NCI-H69 (cell line): Measurements from ENCODE around the gene RALGAPB.
"Not testable (repeated sequence)": the region's sequence is repeated elsewhere in the genome, so short reads cannot be mapped to it uniquely, and the experiment has no call there.

ENCODE experiments used
- DNase-seq: peaks from one replicate; lab custom pipeline; 2025; lab: John Stamatoyannopoulos, UW

The RALGAPB gene

DNA sequence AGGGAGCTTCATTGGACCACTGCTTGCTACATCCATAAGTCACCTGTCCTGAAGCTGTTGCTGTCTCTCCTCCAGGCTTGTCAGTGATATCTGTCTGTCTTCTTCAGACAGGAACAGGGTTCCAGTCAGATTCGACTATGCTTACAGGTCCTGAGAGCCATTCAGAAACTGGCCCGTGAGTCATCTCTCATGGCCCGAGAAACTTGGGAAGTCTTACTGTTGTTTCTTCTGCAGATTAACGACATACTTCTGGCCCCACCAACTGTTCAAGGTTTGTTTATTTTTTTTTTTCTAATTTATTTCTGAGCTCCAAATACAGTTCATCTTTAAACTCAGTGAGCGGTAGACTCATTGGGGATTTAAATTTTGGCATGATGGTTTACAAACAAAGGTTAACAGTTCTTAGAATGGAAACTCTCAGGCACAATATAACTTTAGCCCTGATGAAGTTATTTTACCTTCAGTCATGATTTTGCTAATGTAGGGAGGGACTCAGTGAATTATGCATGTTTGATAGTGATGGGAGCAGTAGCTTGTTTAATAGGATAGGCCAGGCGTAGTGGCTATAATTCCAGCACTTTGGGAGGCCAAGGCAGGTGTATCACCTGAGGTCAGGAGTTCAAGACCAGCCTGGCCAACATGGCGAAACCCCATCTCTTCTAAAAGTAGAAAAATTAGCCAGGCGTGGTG is 24.7 kb downstream of the RALGAPB start:
- no peak for DNase-seq

DNA sequence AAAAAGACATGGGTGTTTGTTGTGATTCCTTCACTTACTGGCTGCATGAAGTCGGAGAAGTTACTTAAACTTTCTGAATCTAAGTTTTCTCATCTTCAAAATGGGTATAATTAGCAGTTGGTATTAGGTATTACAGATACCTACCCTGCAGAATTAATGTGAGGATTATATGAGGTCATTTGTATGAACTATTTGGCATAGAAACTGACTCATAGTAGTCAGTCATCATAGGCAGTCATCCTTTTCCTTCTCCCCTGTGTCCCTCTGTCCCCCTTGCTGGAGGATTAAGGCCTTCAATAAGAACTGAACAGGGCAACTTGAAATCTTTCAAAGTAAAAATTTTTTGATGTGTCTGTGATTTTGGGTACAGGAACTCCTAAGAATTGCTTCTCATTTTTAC is 26.3 kb downstream of the RALGAPB start:
- DNase-seq, result no peak

DNA sequence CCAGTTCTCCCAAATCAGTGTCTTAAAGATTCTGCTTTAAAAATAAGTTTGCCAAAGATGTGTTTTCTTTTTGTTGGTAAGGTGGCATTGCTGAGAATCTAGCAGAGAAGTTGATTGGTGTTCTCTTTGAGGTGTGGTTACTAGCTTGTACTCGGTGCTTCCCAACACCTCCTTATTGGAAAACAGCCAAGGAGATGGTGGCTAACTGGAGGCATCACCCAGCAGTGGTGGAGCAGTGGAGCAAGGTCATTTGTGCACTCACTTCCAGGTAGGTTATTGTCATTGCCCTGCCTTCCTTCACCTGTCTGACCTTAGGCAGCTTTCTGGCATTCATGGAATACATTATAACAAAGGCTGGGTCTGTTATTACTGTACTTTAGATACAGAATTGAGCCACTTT is 26.7 kb downstream of the RALGAPB start:
- no peak for DNase-seq

DNA sequence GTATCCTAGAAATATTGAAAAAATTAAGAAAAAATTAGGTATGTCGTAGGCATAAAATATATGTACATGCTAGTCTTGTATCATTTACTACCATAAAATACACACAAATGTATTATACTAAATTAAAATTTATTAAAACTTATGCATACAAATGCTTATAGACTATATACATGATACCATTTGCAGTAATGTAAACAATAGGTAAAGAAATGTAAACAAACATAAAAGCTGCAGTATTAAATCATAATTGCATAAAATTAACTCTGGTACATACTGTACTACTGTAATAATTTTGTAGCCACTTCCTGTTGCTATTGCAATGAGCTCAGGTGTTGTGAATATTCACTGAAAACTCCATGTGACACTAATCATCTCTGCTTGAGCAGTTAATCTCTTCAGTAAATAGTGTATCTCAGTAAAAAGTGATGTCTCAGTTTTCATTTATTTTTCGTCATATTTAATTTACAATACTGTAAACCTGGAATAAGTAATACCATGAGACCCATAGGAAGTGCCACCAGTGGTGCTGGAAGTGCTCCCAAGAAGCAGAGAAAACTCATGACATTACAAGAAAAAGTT is 29.3 kb downstream of the RALGAPB start:
- peak; percentile 5 for DNase-seq

DNA sequence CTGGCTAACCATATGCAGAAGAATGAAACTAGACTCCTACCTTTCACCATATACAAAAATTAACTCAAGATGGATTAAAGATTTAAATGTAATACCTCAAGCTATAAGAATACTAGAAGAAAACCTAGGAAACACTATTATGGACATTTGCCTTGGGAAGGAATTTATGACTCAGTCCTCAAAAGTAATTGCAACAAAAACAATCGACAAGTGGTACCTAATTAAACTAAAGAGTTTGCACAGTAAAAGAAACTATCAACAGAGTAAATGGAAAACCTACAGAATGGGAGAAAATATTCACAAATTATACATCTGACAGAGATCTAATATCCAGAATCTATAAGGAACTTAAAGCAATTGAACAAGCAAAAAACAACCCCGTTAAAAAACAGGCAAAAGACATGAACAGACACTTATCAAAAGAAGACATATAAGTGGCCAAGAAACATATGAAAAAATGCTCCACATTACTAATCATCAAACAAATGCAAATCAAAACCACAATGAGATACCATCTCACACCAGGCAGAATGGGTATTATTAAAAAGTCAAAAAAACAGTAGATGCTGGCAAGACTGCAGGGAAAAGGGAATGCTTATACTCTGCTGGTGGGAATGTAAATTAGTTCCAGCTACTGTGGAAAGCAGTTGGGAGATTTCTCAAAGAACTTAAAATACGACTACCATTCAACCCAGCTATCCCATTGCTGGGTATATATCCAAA is 31.9 kb downstream of the RALGAPB start:
- DNase-seq, result no peak

DNA sequence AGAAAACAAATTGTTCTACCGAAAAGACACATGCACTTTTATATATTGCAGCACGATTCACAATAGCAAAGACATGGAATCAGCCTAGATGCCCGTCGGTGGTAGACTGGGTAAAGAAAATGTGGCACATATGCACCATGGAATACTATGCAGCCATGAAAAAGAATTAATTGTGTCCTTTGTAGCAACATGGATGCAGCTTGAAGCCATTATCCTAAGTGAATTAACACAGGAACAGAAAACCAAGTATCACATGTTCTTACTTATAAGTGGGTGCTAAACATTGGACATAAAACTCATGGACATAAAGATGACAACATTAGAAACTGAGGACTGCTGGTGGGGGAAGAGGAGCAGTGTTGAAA is 32.4 kb downstream of the RALGAPB start:
- no peak for DNase-seq

DNA sequence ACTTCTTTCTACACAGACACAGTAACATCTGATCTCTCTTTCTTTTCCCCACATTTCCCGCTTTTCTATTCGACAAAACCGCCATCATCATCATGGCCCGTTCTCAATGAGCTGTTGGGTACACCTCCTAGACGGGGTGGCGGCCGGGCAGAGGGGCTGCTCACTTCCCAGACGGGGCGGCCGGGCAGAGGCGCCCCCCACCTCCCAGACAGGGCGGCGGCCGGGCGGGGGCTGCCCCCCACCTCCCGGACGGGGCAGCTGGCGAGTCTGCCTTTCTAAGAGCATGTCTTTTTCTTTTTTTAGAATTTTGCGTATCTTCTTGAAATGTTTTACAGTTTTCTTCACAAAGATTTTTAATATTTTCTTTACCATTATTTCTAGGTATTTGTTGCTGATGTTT is 39.1 kb downstream of the RALGAPB start:
- DNase-seq, result not testable (repeated sequence)

DNA sequence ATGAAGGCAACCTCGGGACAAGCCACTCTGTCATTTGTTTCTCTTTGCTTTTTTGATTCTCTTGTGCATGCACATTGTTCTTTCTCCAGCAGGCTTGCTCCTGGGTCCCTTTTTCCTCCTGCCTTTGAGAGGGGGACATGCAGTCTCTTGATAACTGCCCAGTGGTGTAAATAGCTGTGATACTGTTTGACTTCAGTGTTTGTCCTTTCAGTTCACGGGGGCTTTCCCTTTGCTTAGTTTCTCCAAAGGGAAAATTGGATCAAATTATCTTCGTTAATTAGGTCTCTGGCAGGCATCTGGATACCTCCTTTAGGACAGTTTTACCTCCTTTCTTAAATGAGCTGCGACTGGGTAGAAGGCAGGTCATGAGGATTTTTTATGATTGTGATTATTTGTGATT is 41.5 kb downstream of the RALGAPB start:
- no peak for DNase-seq

DNA sequence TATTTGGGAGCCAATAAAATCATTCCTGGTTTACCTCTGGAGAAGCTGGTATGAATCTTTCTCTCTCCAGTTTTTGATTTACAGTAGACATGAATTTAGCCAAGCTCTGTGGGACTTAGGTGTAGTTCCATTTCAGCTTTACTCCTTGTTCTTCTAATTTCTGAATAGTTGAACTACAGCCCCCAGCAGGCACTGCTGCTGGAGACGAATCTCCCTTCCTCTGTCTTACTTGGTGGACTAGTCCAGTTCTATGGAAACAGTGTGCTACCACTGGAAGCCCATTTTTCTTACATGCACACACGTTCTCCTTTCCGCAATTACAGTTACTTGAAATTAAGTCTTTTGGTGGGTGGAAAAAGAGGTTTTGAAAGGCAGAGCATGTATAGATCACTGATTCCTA is 42.3 kb downstream of the RALGAPB start:
- DNase-seq, result no peak

DNA sequence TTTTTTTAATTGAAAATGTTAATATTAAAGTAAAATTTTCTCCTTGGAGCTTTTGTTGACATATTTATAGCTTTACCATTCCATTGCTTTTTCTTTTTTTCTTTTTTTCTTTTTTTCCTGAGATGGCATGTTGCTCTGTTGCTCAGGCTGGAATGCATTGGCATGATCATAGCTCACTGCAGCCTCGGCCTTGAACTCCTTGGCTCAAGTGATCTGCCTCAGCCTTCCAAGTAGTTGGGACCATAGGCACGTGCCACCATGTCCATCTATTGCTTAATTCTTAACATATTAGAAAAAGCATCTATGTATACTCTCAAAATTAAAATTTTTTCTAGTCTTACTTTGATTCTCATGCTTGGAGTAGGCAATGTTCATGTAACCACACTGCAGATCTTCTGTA is 43.0 kb downstream of the RALGAPB start:
- no peak for DNase-seq

DNA sequence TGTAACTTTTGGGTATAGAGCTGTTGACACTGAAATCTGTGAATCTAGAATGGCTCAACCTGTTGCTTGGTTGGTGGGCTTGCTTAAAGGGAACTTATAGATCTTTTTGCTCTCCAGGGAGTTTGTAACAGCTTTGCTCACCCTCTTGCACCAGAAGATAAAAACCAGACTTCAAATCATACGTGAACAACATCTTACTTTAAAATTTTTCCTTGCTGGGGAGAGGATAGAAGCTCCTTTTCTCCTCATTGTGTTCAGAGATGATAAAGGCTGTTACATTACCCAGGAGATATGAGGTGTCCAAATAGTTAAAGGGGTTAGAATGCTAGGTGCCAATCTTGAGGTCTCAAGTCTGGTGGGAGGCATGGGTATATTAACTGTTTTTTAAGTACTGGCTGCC is 46.8 kb downstream of the RALGAPB start:
- no peak for DNase-seq

DNA sequence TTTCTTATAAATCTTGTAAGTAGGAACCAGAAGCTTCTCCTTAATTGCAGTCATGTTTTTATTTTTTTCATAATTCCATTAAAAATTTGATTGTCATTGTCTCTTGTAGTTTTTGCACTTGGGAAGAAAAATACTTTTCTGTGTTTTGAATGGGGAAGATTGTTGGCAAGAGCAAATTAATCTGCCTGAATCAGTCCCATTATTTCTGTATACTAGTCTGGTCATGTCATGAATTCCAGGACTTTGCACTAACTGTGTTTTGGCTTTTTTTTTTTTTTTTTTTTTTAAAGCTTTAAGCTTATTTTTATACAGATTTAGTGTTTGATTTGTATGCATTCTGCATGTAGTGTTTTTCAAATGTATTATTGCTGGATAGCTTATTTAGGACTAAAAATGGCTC is 47.6 kb downstream of the RALGAPB start:
- no peak for DNase-seq

DNA sequence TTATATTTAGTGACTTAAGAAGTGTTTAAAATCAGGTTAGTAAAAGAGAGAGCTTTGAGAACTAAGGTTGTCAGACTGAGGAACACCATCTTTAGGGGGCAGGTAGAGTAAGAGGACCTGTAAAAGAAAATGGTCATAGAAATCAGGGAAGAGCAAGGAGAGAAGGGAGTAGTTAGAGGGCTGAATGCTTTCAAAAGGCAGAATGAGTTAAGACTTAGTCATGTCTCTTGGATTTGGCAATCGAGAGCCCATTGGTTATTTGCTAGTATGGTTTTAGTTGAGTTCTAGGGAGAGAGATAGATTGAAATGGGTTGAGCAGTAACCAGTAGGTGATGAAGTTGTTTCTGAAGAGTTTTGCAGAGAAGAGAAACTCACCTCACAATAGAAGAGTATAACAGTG is 51.1 kb downstream of the RALGAPB start:
- no peak for DNase-seq

DNA sequence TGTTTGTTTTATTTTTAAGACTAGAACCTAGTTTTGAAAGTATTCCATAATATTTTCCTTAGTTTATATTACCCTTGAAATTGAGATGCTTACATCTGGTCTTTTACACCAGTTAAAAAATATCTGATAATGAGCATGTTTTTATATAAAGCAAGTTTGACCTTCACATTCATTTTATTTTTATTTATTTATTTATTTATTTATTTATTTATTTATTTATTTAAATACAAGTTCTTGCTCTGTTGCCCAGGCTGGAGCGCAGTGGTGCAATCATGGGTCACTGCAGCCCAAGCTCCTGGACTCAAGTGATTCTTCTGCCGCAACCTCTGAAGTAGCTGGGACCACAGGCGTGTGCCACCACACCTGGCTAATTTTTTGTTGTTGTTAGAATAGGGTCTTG is 55.5 kb downstream of the RALGAPB start:
- no peak for DNase-seq

DNA sequence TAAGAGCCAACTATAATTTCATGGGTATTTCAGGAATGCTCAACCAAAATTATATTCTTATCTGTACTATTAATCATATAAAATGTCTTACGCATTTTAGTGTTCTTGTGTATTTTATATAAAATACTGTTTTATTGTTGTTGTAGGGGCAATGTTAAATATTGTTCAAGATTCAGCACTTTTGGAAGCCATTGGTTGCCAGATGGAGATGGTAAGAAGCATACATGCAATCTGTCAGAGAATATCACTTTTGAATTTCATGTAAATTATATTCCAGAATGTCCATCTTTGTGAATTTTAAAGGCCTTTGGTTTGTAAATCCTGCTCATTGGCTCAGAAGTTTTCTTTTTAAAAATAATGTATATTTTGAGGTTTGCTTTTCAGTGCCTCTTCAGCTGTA is 58.4 kb downstream of the RALGAPB start:
- DNase-seq, result no peak

DNA sequence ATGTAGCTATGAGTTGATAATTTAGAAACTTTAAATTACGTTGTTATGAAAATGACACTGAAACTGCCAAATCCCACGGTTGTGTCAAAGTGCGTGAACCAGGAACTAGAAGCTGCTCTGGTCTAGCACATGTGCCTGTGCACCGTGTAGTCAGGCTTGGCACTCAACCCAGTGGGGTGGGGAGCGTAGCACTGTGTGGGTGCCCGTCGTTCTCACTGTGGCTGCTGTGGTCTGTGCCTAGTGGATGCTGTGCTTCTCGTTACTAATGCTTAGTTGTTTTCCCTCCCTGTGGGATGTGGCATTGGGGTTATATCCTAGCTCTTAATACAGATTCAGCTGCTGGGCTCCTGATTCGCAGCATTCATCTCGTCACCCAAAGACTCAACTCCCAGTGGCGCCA is 62.1 kb downstream of the RALGAPB start:
- DNase-seq, result no peak

DNA sequence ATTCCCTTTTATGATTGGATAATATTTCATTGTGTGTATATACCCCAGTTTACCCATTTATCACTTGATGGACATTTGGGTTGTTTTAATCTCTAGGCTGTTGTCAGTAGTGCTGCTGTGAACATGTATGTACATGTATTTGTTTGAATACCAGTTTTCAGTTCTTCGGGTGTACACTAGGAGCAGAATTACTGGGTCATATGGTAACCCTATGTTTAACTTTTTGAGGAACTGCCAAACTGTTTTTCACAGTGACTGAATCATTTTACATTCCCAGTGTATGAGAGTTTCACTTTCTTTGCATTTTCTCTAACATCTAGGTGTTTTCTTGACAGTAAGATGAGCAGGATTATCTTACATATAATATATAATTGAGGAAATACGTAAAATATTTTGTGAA is 63.7 kb downstream of the RALGAPB start:
- no peak for DNase-seq

DNA sequence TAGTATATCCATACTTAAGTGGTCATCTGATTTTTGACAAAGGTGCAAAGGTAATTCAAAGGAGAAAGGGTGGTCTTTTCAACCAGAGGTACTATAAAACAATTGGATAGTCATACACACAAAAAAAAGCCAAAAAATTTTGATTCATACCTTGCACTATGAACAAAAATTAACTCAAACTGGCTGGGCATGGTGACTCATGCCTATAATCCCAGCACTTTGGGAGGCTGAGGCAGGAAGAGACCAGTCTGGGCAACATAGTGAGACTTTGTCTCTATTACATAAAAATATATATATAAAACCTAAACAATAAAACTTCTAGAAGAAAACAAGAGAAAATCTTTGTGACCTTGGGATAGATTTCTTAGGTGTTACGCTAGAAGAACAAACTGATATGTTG is 64.5 kb downstream of the RALGAPB start:
- no peak for DNase-seq

DNA sequence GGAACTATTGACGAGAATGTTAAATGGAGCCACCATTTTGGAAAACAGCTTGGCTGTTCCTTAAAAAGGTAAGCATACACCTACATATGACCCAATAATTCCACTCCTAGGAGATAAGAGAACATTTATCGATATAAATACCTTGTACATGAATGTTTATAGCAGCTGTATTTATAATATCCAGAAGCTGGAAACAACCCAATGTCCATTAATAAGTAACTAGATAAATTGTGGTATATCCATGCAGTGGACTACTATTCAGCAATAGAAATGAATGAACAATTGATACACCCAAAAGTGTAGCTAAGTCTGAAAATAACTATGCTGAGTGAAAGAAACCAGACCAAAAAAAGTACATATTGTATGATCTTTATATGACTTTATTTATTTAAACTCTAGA is 66.1 kb downstream of the RALGAPB start:
- DNase-seq, result no peak

DNA sequence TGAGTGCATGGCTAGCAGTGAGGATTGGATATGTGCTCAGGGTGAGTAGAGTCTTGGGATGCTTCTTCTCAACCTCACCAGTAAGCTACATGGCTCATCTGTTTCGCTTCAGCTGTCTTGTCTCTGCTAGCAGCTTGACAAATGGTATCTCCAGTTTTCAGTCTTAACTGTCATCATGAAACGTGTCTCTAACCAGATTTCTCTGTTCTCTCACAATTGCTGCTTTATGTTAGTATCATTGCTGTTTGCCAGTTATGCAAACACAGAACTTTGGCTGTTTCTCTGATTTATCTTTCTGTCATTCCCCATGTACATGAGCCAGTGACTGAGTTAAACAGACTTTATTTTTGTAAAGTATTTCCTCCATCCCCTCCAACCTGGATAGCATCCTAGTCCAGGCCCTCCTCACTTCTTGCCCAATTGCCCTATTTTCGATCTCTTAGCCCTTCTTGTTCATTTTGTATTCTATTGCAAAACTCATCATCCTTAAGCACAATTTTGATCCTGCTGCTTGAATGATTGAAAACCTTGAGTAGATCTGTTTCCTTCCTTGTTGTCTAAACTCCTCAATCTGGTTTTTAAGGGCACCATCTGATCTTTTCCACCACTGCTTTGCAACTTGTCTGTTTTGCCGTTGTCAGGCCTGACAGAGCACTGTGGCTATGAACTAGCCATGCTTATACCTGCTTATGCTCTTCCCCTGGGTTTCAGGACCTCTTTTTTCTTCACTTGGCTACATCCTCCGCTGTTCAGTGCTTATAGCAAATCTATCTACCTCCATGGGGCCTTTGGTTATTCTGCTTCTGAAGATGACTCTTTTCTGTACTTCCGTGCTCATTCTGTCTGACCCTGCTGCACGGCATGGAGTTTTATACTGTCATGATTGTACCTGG is 70.6 kb downstream of the RALGAPB start:
- no peak for DNase-seq

DNA sequence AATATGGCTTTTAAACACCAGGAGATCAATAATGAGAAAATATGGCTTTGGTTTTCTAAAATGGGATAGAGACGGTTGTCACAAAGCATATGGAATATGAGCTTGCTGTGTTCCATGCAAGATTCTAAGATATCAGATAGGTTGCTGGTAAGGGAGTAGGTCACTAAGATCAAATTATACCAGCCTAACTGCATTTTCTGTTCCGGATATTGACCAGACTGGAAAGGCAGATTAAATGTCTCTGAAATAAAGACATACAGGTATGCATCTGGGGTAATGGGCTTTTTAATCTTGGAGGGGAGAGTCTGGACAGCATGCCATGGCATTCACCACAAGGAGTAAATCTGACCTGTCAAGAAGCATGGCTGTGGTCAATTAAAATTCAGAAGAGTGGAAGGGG is 73.1 kb downstream of the RALGAPB start:
- DNase-seq, result no peak

DNA sequence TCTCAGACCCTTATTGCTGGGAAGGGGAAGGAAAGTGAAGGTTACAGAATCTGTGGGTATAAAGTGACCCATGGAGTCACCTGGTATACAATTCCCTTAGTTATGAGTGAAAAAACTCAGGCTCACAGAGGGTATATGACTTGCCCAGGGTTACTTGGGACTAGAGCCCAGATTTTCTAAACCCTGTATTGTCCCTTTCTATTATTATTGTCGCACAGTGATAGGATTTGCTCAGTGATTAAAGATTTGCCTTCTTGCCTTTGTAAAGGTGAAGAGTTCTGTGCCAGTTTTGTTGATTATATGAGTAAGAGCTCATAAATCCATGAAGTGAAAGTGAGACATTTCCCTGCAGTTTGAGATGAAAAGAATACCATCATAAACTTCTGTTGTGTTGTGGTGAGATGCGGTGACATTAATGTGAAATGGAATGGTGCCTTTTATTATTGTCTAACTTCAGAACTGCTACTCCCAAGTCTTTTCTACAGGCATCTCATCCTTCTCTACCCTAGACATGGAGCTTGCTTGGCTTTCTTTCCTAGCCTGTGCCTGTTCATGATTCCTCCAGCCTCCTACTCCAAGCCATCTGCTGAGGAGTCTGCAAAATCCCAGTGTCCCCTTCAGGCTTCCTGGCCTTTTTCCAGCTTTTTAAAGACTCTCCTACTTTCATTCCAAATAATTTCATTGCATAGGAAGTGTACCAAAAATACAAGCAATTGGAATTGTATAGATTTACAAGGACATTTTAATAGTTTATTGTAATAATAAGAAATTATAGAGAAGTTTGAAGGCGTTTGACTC is 74.8 kb downstream of the RALGAPB start:
- no peak for DNase-seq
